HepG2 (cell line): ENCODE data around the gene CLEC20A. TPM values are rescaled to one million over a fixed set of nuclear protein-coding genes. Genes with fewer than 3 reads are reported as not detected.

Experiments used
- ATAC-seq: fragments of 200-7000 bp; cut with Tn5 transposase; 3 replicates; pipeline ENCODE4 v1.9.1; 2020; ENCODE audit warnings: mild to moderate bottlenecking, moderate library complexity
- BruUV-seq: library from RNA; stranded (reverse); fragments of 400-500 nt; replicated peaks from 2 replicates; lab custom pipeline; 2021; lab: Mats Ljungman, UMichigan
- CTCF ChIA-PET: fragments of 300-600 bp; formaldehyde crosslinking; extraction: SDS; loops from one replicate; lab custom pipeline; 2021; ENCODE audit warnings: low total read pairs, inconsistent platforms, low intra/inter-chr PET ratio; lab: Yijun Ruan, JAX
- POLR2A ChIA-PET: fragments of 350-600 bp; sonication (Branson Sonifier 250); formaldehyde crosslinking; loops from one replicate; lab custom pipeline; 2020; ENCODE audit warnings: antibody characterized with exemption, inconsistent platforms; lab: Yijun Ruan, JAX
- DNase-seq: peaks from one replicate; pipeline ENCODE4 v3.0.0-alpha.2; 2015; ENCODE audit warnings: low spot score
- FAIRE-seq: peaks from 3 replicates; lab custom pipeline; 2011; peaks lifted over from hg19 to GRCh38; lab: Jason Lieb, UNC
- H2AFZ ChIP-seq: one replicate; pipeline ENCODE4 v1.6.1; 2011; ENCODE audit warnings: low read length, inconsistent platforms
- H3K27ac ChIP-seq: fragments of 300-600 bp; 3 replicates; pipeline ENCODE4 v1.8.0; 2011; ENCODE audit warnings: mixed run types, mild to moderate bottlenecking, mixed read lengths, low read length, inconsistent platforms; ENCODE audit not compliant: insufficient read depth; ENCODE audit errors: extremely low read length
- H3K27me3 ChIP-seq, 2 experiments: fragments of 200-600 bp in 1 of 2; 2 replicates in 1 of 2; 3 replicates in 1 of 2; pipeline versions ENCODE4 v1.6.0 to v1.8.0; 2011; ENCODE audit warnings: low read length in 2 of 2, mild to moderate bottlenecking in 2 of 2, moderate library complexity in 2 of 2, inconsistent platforms in 1 of 2; ENCODE audit not compliant: insufficient read depth in 2 of 2, control insufficient read depth in 1 of 2
- H3K36me3 ChIP-seq, 2 experiments: fragments of 200-600 bp in 1 of 2; replicated peaks in 1 of 2; 2 replicates in 1 of 2; 3 replicates in 1 of 2; pipeline versions ENCODE4 v1.5.1 to v1.8.0; 2011; ENCODE audit warnings: low read length in 2 of 2, inconsistent platforms in 1 of 2; ENCODE audit not compliant: insufficient read depth in 2 of 2, control insufficient read depth in 1 of 2
- H3K4me1 ChIP-seq: 2 replicates; pipeline ENCODE4 v1.5.1; 2012; ENCODE audit warnings: low read length, inconsistent platforms; ENCODE audit not compliant: insufficient read depth
- H3K4me2 ChIP-seq: 2 replicates; pipeline ENCODE4 v1.6.0; 2011; ENCODE audit warnings: low read depth, low read length, inconsistent platforms
- H3K4me3 ChIP-seq, 3 experiments: fragments of 200-600 bp in 1 of 3; sonication (generic), shearing (Covaris generic) in 1 of 3; replicated peaks in 1 of 3; 2 replicates each; pipeline ENCODE4 v1.5.1; 2011 to 2016; ENCODE audit warnings: low read length in 3 of 3, inconsistent platforms in 2 of 3, low read depth in 2 of 3, mild to moderate bottlenecking in 2 of 3, control low read depth in 1 of 3, mixed read lengths in 1 of 3; ENCODE audit not compliant: insufficient read depth in 1 of 3
- H3K79me2 ChIP-seq: one replicate; pipeline ENCODE4 v1.6.1; 2011; ENCODE audit warnings: low read length, inconsistent platforms; ENCODE audit not compliant: insufficient read depth
- H3K9ac ChIP-seq: 2 replicates; pipeline ENCODE4 v1.6.0; 2011; ENCODE audit warnings: mild to moderate bottlenecking, low read depth, low read length, inconsistent platforms; ENCODE audit not compliant: insufficient read depth
- H3K9me3 ChIP-seq: 2 replicates; pipeline ENCODE4 v1.5.1; 2012; ENCODE audit warnings: mild to moderate bottlenecking, low read length
- H4K20me1 ChIP-seq: 2 replicates; pipeline ENCODE4 v1.6.0; 2011; ENCODE audit warnings: inconsistent platforms, mild to moderate bottlenecking, low read length, moderate library complexity; ENCODE audit not compliant: insufficient read depth
- HMG20A ChIP-seq: IDR thresholded peaks from 2 replicates; pipeline ENCODE4 v1.6.1; 2016; ENCODE audit warnings: borderline replicate concordance
- KDM5B ChIP-seq: sonication (generic); formaldehyde crosslinking; IDR thresholded peaks from 2 replicates; pipeline ENCODE4 v1.4.0; 2020; ENCODE audit warnings: missing genetic modification reagents, mild to moderate bottlenecking, borderline replicate concordance
- MXI1 ChIP-seq: IDR thresholded peaks from 3 replicates; pipeline ENCODE4 v1.6.1; 2012; ENCODE audit warnings: low read depth, low read length, inconsistent platforms, borderline replicate concordance
- ZNF142 ChIP-seq: sonication (generic); formaldehyde crosslinking; IDR thresholded peaks from 2 replicates; pipeline ENCODE4 v1.4.0; 2020; ENCODE audit warnings: missing genetic modification reagents
- ZNF24 ChIP-seq: fragments of 450-650 bp; IDR thresholded peaks from 2 replicates; pipeline ENCODE4 v1.6.1; 2017; ENCODE audit warnings: antibody characterized with exemption, mild to moderate bottlenecking
- ZNF451 ChIP-seq: sonication (generic); formaldehyde crosslinking; IDR thresholded peaks from 2 replicates; pipeline ENCODE4 v1.5.0; 2020; ENCODE audit warnings: mild to moderate bottlenecking, missing genetic modification reagents
- ZNF468 ChIP-seq: sonication (generic); formaldehyde crosslinking; IDR thresholded peaks from 2 replicates; pipeline ENCODE4 v1.8.0; 2022; ENCODE audit warnings: mild to moderate bottlenecking, moderate library complexity, missing genetic modification reagents
- ZNF773 ChIP-seq: sonication (generic); formaldehyde crosslinking; IDR thresholded peaks from 2 replicates; pipeline ENCODE4 v1.4.0; 2020; ENCODE audit warnings: missing genetic modification reagents, borderline replicate concordance
- WGBS: methylation state at CpG from one replicate; pipeline ENCODE4 v1.1.6; 2017; ENCODE audit warnings: low lambda C conversion rate; 5-methylcytosine and 5-hydroxymethylcytosine counted together
- in situ Hi-C: cut with HindIII; loops from 2 replicates; pipeline ENCODE4 v1.10.0; 2017; ENCODE audit warnings: low pct_unique_long_range_greater_than_20kb; ENCODE audit not compliant: extremely low pct_ligation_motif_present
- intact Hi-C: fragments of 100-400 bp; cut with micrococcal nuclease; formaldehyde crosslinking; loops from one replicate; pipeline ENCODE4 v1.10.0; 2022; ENCODE audit not compliant: unreplicated experiment
- polyA plus RNA-seq, 8 experiments: library from polyadenylated mRNA; depleted of rRNA in 3 of 8; stranded (reverse) in 7 of 8; unstranded in 1 of 8; fragments of >200 nt; fragmentation: Illumina TruSeq in 4 of 8; extraction: Trizol in 4 of 8; gene quantifications; 2 replicates each; pipeline versions ENCODE4 v1.2.1 to v1.2.3, GENCODE V29; 2011 to 2016; ENCODE audit warnings: low read depth in 4 of 8, missing spikeins in 1 of 8, mixed read lengths in 1 of 8; ENCODE audit not compliant: insufficient read depth in 1 of 8
- total RNA-seq, 5 experiments: library from RNA; depleted of rRNA; stranded (reverse); fragments of >200 nt; fragmentation: Illumina TruSeq; extraction: Trizol; gene quantifications; 2 replicates each; pipeline ENCODE4 v1.2.3, GENCODE V29; 2016; ENCODE audit warnings: low read depth in 1 of 5
- TF ChIP-seq, protein P1 (sequence below): sonication (generic); formaldehyde crosslinking; IDR thresholded peaks from 2 replicates; pipeline ENCODE4 v1.4.0; 2020; ENCODE audit warnings: mild to moderate bottlenecking, missing genetic modification reagents
- TF ChIP-seq, protein P2 (sequence below): sonication (generic); formaldehyde crosslinking; IDR thresholded peaks from 2 replicates; pipeline ENCODE4 v1.4.0; 2020; ENCODE audit warnings: missing genetic modification reagents

CLEC20A gene
- total and polyA plus RNA-seq, 2 of the 13 experiments (the other 11 are each of a cell fraction or from before 2014, with no cell fraction given) = not detected

GRCh38 chr1:178477373-178477772, 19.4 kb downstream of the CLEC20A start:
- Histone ChIP-seq H3K27ac (no peak overlapping the region), H3K4me3 (no peak overlapping the region), H4K20me1 (no peaks in the 10 kb centered on the region), H2AFZ (no peak overlapping the region), H3K9me3 (no peaks in the 10 kb centered on the region), H3K79me2 (no peaks in the 10 kb centered on the region), H3K4me1 (no peaks in the 10 kb centered on the region), H3K36me3 (peaks cover 1 to 2% of the 10 kb centered on the region in 2 experiments; a peak in 2 of 5 replicates), H3K4me2 (no peak overlapping the region), H3K27me3 (no peaks in the 10 kb centered on the region), H3K9ac (no peak overlapping the region)
- FAIRE-seq (no peak), DNase-seq (no peak), ATAC-seq (no peak)
- ChIA-PET CTCF (no interaction called here), POLR2A (no interaction called here)
- intact Hi-C loops = no loop called here
- in situ Hi-C loops = no loop called here
- WGBS = 92% methylated on average over 4 of the region's 4 CpGs
- no TSS peak for BruUV-seq
- no peak for TF ChIP-seq ZNF451 (CRISPR knock-in tag)
- no peak for TF ChIP-seq ZNF468
- no peak for TF ChIP-seq ZNF142
- no peak for TF ChIP-seq KDM5B (CRISPR knock-in tag)
- TF ChIP-seq, protein P1, sequence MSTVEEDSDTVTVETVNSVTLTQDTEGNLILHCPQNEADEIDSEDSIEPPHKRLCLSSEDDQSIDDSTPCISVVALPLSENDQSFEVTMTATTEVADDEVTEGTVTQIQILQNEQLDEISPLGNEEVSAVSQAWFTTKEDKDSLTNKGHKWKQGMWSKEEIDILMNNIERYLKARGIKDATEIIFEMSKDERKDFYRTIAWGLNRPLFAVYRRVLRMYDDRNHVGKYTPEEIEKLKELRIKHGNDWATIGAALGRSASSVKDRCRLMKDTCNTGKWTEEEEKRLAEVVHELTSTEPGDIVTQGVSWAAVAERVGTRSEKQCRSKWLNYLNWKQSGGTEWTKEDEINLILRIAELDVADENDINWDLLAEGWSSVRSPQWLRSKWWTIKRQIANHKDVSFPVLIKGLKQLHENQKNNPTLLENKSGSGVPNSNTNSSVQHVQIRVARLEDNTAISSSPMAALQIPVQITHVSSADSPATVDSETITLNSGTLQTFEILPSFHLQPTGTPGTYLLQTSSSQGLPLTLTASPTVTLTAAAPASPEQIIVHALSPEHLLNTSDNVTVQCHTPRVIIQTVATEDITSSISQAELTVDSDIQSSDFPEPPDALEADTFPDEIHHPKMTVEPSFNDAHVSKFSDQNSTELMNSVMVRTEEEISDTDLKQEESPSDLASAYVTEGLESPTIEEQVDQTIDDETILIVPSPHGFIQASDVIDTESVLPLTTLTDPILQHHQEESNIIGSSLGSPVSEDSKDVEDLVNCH (CRISPR knock-in tag) = no peak
- no peak for TF ChIP-seq MXI1
- no peak for TF ChIP-seq ZNF24
- TF ChIP-seq ZNF773 (CRISPR knock-in tag) = no peak
- TF ChIP-seq HMG20A (CRISPR knock-in tag) = no peak
- TF ChIP-seq, protein P2, sequence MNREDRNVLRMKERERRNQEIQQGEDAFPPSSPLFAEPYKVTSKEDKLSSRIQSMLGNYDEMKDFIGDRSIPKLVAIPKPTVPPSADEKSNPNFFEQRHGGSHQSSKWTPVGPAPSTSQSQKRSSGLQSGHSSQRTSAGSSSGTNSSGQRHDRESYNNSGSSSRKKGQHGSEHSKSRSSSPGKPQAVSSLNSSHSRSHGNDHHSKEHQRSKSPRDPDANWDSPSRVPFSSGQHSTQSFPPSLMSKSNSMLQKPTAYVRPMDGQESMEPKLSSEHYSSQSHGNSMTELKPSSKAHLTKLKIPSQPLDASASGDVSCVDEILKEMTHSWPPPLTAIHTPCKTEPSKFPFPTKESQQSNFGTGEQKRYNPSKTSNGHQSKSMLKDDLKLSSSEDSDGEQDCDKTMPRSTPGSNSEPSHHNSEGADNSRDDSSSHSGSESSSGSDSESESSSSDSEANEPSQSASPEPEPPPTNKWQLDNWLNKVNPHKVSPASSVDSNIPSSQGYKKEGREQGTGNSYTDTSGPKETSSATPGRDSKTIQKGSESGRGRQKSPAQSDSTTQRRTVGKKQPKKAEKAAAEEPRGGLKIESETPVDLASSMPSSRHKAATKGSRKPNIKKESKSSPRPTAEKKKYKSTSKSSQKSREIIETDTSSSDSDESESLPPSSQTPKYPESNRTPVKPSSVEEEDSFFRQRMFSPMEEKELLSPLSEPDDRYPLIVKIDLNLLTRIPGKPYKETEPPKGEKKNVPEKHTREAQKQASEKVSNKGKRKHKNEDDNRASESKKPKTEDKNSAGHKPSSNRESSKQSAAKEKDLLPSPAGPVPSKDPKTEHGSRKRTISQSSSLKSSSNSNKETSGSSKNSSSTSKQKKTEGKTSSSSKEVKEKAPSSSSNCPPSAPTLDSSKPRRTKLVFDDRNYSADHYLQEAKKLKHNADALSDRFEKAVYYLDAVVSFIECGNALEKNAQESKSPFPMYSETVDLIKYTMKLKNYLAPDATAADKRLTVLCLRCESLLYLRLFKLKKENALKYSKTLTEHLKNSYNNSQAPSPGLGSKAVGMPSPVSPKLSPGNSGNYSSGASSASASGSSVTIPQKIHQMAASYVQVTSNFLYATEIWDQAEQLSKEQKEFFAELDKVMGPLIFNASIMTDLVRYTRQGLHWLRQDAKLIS (CRISPR knock-in tag) = no peak
